Activated T-cell treated with anti-CD3 and anti-CD28 coated beads for 4 hours (primary cell): ENCODE results near the gene SLC22A23.

Experiments
- DNase-seq: peaks from one replicate; pipeline ENCODE4 v3.0.0-alpha.2; 2020

The SLC22A23 gene, protein sequence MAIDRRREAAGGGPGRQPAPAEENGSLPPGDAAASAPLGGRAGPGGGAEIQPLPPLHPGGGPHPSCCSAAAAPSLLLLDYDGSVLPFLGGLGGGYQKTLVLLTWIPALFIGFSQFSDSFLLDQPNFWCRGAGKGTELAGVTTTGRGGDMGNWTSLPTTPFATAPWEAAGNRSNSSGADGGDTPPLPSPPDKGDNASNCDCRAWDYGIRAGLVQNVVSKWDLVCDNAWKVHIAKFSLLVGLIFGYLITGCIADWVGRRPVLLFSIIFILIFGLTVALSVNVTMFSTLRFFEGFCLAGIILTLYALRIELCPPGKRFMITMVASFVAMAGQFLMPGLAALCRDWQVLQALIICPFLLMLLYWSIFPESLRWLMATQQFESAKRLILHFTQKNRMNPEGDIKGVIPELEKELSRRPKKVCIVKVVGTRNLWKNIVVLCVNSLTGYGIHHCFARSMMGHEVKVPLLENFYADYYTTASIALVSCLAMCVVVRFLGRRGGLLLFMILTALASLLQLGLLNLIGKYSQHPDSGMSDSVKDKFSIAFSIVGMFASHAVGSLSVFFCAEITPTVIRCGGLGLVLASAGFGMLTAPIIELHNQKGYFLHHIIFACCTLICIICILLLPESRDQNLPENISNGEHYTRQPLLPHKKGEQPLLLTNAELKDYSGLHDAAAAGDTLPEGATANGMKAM

DNA sequence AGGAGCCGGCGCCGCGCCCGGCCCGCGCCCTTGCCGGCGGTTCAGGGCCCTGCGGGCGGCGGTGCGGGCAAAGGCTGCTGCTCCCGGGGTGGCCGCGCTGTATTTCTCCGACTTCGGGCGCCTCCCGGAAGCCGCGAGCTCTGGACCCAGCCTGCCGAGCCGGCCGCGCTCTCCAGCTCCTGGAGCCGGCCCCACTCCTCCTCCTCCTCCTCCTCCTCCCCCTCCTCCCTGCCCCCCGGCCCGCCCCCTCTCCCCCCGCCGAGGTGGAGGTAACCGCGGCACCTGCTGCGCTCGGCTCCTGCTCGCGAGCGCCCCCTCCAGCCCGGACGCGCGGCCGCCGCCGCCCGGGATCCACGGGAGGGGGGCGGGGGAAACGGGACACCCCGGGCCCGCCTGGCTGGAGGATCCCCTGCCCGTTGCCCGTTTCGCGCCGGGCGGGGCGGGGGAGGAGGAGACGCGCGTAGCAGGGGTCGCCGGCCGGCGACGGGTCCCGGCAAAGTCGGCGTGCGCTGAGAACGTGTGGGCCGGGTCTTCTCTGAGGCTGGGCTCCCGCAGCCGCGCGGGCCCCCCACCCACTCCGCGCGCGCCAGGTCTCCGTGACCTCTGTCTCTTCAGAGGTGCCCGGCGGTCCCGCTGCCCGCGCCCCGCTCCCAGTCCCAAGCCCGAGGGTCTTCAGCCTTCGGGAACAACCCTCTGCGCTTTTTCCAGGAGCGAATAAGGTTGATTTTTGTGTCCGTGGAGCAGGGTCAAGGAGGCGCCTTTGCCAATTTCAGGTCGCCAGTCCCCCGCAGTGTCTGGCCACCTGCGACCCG lies at the start of gene SLC22A23:
Gene SLC22A23, minus strand, starts transcription at position 153 of the 812 bp plus-strand sequence. CDS start 491 bp downstream, outside the sequence.
- peak; percentile 72 for DNase-seq

DNA sequence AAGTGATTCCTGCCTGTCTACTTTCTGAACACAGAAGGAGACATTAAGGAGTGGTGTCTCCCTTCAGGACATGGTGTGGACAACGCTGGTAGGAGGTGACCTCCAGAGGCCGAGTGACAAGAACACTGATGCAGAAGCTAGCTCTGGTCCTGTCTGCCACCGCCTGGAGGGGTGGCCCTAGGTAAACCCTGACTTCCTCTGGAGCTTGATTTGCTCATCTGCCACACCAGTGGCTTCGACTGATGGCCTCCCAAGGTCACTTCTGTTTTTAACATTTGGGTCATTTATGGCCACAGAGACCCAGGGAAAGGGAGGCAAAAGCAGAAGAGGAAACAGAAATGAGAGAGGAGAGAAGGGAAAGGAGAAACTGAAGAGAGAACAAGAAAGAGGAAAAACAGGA lies 49.4 kb upstream of the SLC22A23 start:
- DNase-seq, result no peak

GRCh38 chr6:3504938-3505805 lies 48.3 kb upstream of the SLC22A23 start:
- DNase-seq, result no peak

- no peak for DNase-seq
Measured at GRCh38 chr6:3504354-3504753, 47.5 kb upstream of the SLC22A23 start.

GRCh38 chr6:3501826-3502500 lies 45.1 kb upstream of the SLC22A23 start:
- DNase-seq, result no peak

GRCh38 chr6:3500262-3501014 lies 43.6 kb upstream of the SLC22A23 start:
- DNase-seq, result no peak

DNA sequence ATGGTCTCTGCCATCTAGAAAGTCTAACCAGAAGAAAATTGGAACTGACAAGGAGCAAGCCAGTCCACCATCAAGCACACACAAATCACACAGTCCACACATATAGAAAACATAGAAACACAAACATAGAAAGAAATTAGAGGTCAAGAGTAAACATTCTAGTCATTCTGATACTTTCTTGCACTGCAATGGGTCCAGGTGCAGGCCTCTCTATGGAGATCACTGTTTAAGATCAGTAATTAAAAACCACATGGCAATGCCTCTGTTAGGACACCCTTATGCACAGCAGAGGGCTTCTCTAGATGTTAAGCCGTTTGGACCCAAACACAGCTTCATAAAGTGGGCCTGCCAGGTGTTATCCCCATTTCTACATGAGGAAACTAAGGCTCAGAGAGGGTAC lies 42.8 kb upstream of the SLC22A23 start:
- DNase-seq, result no peak

DNA sequence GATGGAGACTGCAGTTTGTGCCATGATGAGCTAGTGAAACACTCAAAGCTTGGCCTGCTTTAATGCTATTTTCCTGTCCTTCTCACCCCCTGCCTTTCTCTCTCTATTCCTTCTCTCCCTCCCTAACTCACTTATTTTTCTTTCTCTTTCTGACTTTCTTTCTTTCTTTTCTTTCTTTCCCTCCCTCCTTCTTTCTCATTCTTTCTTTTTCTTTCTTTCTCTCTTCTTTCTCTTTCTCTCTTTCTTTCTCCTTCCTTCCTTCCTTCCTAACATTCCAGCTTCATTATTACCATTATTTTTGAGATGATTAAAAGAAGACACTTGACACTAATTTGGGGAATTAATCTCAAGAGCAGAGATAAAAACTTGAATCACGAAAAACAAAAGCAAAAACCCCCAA lies 39.5 kb upstream of the SLC22A23 start:
- DNase-seq, result no peak

DNA sequence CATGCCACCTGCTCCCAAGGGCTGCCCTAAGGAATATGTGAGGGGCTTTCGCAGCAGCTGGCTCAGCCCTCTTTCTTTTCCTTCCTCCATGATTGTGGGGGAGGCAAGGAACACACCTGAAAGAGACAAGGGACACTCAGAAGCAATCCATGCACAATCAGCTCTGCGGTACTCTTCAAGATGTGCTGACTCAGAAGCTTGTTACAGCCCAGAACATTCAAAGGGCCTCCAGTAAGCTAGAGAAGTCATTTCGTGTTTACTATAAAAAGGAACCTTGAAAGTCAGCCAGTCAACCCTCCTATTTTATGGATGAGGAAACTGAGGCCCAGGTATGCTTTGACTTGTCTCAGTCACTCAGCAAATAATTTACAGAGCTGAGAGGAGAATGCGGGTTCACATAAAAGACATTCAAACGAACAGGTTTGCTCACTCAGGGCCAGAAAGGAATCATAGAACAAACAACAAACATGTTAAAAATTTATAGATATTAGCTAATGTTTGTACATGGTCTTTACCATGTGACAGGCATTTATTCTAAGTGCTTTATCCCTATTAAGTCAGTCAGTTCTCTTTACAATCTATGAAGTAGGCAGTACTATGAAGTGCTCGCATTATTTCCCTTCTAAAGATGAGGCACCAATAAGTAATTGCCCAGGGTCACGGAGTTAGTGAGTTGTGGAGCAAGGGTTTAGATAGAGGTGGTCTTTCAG lies 37.7 kb upstream of the SLC22A23 start:
- no peak for DNase-seq

DNA sequence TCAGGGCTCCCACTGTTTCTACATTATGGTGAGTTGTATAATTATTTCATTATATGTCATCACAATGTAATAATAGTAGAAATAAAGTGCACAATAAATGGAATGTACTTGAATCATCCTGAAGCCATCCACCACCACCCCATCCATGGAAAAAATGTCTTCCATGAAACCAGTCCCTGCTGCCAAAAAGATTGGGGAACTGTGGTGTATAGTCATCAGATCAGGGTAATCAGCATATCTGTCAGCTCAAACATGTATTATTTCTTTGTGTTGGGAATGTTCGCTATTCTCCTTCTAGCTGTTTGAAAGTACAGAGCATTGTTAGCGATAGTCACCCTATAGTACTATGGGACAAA lies 33.8 kb upstream of the SLC22A23 start:
- no peak for DNase-seq

- DNase-seq, result no peak
Measured at GRCh38 chr6:3489961-3490624, 33.2 kb upstream of the SLC22A23 start.

- no peak for DNase-seq
Measured at GRCh38 chr6:3489027-3489757, 32.3 kb upstream of the SLC22A23 start.

- no peak for DNase-seq
Measured at GRCh38 chr6:3484946-3485345, 28.1 kb upstream of the SLC22A23 start.

DNA sequence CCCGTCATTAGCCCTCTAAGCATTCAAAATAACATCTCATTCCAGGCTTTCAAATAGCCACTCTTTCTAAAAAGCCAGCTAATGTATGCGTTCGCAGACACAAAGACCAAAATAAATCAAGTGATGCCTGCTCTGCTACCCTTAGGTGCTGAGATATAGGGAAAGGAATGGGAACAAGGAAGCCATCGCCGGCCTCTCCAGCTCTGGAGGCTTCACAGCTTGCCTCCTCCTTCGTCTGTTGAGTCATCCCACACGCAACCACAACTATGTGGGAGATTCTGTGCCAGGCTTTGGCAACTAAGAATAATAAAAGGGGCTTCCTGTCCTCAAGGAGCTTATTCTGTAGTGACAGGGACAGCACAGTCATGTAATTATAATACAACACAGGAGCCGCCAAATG lies 27.3 kb upstream of the SLC22A23 start:
- DNase-seq, result no peak

- no peak for DNase-seq
Measured at GRCh38 chr6:3483675-3484074, 26.8 kb upstream of the SLC22A23 start.

DNA sequence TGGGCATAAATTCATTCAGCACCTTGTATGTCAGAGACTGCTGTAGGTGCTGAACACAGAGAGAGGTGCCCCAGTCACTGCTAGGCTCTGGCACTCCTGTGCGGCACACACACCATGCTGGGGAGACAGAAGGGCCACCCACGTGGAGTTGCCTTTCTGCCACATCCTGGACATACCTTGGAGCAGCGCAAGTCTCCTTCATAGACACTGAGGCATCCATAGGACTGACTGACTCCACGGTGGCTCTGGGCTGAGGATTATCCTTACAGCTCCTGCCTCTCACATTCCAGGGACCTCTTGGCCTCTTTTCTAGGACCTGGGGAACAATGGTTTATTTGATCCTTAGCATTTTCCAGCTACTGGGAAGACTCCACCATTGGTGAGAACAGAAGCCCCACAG lies 26.0 kb upstream of the SLC22A23 start:
- DNase-seq, result no peak

DNA sequence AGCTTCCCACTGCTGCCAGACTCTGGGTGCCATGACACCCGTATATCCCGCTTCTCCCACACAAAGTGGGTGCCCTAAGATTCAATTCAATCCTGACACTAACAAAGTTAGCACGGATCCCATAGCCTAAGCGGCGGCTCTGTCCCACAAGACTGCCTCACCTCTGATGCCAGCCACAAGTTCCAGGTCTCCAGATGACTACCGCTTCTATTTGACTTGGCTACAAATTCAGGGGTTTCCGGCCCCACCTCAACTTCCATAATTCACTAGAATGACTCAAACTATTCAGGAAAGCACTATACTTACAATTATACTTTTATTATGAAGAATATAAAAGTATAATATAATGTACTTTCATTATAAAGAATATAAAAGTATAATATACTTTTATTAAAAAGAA lies 24.8 kb upstream of the SLC22A23 start:
- no peak for DNase-seq

DNA sequence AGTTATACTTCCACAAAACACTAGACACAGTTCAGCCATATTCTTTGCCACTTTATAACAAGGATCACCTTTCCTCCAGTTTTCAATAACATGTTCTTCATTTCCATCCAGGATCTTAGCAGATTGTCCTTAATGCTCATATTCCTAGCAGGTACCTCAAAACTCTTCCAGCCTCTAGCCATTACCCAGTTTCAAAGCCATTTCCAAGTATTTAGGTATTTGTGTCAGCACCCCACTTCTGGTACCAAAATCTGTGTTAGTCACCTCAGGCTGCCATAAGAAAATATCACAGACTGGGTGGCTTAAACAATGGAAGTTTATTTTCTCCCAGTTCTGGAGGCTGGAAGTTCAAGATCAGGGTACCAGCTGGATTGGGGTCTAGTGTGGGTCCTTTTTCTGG lies 23.2 kb upstream of the SLC22A23 start:
- no peak for DNase-seq

DNA sequence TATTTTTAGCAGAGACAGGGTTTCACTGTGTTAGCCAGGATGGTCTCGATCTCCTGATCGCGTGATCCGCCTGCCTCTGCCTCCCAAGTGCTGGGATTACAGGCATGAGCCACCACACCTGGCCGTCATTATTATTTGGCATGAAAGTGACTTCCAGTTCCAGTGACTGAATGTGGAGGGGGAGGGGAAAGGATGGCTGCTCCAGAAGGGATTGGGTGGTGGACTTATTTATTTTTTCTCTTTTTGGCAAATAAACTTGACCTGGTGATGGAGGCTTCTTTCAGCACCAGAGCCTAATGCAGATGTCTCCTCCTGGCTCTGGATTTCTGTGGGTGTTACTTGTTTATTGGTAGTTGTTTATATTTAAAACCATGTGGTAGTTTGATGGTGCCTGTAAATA lies 16.9 kb upstream of the SLC22A23 start:
- no peak for DNase-seq
